H54 (cell line): ENCODE results near the gene MKLN1.
"Not testable (repeated sequence)": the region's sequence is repeated elsewhere in the genome, so short reads cannot be mapped to it uniquely, and the experiment has no call there.

ENCODE experiments used
- DNase-seq: peaks from one replicate; pipeline ENCODE4 v3.0.0; 2011; ENCODE audit warnings: low spot score, mixed read lengths; ENCODE audit not compliant: insufficient read length
- FAIRE-seq: peaks from 3 replicates; lab custom pipeline; 2011; peaks lifted over from hg19 to GRCh38; lab: Jason Lieb, UNC
- POLR2A ChIP-seq: IDR thresholded peaks from 2 replicates; pipeline ENCODE4 v1.6.1; 2011; ENCODE audit warnings: low read depth, mild to moderate bottlenecking, low read length

The MKLN1 gene

DNA sequence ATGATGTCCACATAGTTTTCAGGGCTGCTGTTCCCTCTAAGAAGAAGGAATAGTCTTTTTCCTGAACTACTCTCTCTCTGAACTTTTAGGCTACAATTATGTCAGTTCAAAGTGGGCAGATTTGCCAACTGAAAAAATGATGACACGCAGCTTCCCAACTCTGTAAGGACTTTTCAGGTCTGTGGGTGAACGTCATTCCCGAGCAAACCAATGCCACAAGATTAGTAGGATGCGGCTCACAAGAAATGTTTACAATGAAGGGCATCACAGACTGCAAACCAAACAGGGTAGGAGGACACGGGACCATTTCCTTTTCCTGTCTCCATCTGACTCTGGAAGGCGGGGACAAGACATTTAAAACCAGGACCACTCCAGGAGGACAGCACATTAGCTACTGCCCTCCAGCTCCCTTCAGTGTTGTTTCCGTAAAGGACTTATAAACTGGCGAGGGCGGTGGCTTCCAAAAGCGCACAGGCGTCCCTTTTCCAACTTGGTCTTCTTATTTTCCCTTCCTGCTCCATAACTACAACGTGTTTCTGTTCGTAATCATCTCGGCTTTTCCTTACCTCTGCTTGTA, 539 bp upstream of the MKLN1 start:
- peak; percentile 45; the same call in 1 of the 2 replicates for TF ChIP-seq POLR2A
- FAIRE-seq (peak; percentile 57), DNase-seq (peak; percentile 48)

DNA sequence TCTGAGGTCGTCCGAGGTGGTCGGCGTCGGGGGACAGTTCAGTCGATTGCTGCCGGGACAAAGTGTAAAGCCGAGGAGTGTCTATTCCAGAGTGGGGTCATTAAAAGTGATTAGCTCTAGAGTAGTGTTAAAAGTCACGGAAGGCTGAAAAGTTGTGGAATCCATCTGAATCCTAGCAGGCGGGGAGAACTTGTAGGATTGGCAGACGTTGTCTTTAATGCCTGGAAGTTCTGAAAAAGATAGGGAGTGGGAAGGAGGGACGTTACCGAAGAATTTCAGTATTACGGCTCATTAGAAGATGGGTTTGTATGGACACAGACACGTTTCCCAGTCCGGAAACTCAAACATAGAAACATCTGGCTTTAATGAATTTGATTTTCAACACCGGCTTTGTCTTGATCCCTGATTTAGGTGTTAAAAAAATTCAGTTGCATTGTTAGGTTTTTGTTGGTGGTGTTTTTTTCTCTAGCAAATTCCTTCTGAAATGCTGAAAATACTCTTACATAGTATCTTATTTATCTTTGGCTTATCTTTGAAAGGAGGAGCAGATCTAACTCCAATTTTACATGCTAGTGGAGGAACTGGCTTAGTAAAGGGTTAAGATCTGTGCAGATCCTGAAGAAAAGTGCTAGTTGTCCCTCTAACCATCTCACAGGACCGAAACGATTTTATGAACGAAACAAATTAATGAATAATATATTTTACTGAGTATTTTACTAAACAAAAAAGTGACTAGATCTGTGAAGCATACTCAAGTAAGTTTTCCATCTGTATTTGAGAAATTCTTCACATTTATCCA, 900 bp downstream of the MKLN1 start:
- TF ChIP-seq POLR2A: no peak
- FAIRE-seq (no peak), DNase-seq (no peak)

- no peak for FAIRE-seq
- TF ChIP-seq POLR2A: no peak
- no peak for DNase-seq
Measured at GRCh38 chr7:131329176-131329570, 1.5 kb downstream of the MKLN1 start.

GRCh38 chr7:131330299-131330698, 2.6 kb downstream of the MKLN1 start:
- TF ChIP-seq POLR2A: no peak
- FAIRE-seq: no peak
- DNase-seq: no peak

- DNase-seq (no peak), FAIRE-seq (no peak)
- no peak for TF ChIP-seq POLR2A
Measured at GRCh38 chr7:131331806-131332205, 4.1 kb downstream of the MKLN1 start.

GRCh38 chr7:131332729-131333128, 5.1 kb downstream of the MKLN1 start:
- FAIRE-seq, DNase-seq: not testable (repeated sequence)

- FAIRE-seq (peak; percentile 70), DNase-seq (no peak)
- TF ChIP-seq POLR2A: no peak
Measured at GRCh38 chr7:131335639-131336381, 8.1 kb downstream of the MKLN1 start.

DNA sequence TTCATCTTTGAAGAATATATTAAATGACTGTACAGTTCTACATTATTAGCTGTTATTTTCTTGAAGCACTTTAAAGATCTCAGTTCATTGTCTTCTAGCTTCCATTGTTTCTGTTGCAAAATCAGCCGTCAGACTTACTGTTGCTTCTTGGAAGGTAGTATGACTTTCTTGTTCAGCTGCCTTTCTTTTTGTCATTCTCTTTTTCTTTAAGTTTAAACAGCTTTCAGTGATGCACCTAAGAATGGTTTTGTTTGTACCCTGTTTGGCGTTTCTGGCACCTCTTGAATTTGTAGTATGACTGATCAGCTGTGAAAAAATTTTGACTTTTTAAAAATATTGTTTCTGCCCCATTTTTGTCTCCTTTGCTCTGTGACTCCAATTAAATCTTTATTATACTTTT, 9.3 kb downstream of the MKLN1 start:
- no peak for TF ChIP-seq POLR2A
- FAIRE-seq (peak; percentile 60), DNase-seq (no peak)

DNA sequence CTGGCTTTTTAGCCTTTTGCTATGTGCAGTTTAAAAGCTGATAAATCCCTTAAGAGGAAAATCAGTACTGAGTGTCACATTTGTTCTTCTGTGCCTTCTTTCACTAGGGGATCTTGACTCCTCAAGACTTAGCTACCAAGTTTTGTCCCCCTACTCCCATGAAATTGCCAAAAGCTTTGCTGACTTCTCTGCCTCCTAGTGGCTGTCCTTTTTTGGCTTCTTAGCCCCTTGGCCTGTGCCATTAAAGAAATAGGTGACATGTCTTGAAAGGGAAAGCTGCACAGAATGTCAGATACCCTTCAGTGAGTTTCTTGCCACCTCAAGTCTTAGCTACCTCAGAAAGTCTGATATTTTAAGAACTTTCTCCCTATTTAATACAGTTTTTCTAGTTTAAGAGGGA, 10.5 kb downstream of the MKLN1 start:
- FAIRE-seq (no peak), DNase-seq (no peak)
- no peak for TF ChIP-seq POLR2A

DNA sequence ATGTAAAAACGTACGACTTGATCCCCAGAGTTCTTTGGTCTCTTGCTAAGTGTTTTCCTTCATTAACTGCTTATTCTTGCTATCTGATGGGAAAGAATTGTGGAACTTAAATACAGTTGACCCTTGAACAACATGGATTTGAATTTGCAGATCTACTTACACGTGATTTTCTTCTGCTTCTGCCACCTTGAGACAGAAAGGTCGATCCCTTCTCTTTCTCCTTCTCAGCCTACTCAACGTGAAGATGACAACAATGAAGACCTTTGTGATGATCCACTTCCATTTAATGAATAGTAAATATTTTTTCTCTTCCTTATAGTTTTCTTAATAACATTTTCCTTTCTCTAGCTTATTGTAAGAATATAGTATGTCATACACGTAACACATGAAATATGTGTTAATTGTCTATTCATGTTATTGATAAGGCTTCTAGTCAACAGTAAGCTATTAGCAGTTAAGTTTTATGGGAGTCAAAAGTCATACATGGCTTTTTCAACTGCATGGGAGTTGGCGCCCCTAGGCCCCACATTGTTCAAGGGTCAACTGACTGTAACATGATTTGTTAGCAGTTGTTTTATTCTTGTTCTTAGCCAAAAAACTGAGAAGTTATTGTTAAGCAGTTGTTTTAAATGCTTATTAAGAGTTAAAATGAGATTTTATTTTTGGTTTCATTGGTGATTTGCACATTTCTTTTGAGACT, 11.2 kb downstream of the MKLN1 start:
- TF ChIP-seq POLR2A: no peak
- FAIRE-seq: peak; percentile 30
- DNase-seq: no peak

DNA sequence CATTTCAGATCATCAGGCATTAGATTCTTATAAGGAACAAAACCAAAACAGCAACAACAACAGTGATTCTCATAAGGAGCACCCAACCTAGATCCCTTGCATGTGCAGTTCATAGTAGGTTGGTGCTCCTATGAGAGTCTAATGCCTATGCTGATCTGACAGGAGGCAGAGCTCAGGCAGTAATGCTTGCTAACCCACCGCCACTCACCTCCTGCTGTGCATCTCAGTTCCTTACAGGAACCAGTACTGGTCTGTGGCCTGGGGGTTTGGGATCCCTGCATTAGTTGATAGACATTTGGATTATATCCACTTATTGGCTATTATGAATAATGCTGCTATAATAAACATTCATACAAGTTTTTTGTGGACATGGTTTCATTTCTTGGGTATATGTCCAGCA, 14.0 kb downstream of the MKLN1 start:
- DNase-seq (no peak), FAIRE-seq (no peak)
- no peak for TF ChIP-seq POLR2A

- DNase-seq (no peak), FAIRE-seq (peak; percentile 11)
Measured at GRCh38 chr7:131342864-131343442, 15.3 kb downstream of the MKLN1 start.

DNA sequence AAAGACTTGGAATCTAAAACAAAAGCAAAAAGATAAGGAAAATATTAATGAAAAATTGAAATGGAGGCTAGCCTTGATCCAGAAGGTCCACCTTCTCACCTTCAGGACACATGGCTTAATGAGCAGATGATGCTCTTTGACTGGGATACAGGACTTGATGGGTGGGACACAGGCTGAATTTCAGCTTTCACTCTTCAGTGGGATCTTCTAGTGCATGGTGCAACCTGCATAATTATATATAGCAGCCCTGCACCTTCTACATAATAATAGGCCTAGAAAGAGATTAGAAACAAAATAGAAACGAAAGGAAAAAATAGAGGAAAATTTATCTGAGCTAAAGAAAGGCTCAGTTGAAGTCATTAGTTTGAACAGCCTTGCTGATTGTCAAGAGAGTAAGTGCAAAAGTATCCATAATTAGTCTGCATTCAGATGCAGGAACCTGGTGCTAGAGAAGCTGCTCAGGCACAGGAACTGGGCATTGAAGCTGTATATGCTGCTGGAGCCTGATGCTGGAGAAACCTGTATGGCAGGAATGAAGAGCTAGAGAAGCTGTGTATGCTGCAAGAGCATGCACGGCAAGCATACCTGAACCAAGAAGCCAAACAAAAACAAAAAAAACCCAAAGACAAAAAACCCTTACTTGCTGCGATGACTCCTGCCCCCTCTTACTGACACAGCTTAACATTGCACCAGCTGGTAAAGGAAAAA, 19.4 kb downstream of the MKLN1 start:
- FAIRE-seq (peak; percentile 27), DNase-seq (no peak)
- TF ChIP-seq POLR2A: no peak

More at GRCh38 chr7:131342864-131343442, 15.3 kb downstream of the MKLN1 start:
- no peak for TF ChIP-seq POLR2A
